ENCODE results near the gene MCU.

MCU gene

GRCh38 chr10:72855129-72855528 is 163.2 kb downstream of the MCU start:
- TF ChIP-seq GATA1 (IDR thresholded peaks at IDR 0.05; ENCODE audit: low read depth, low read length) (no peak), POLR2A (IDR thresholded peaks at IDR 0.05; ENCODE audit: low read length) (no peak)
- no peak for DNase-seq

DNA sequence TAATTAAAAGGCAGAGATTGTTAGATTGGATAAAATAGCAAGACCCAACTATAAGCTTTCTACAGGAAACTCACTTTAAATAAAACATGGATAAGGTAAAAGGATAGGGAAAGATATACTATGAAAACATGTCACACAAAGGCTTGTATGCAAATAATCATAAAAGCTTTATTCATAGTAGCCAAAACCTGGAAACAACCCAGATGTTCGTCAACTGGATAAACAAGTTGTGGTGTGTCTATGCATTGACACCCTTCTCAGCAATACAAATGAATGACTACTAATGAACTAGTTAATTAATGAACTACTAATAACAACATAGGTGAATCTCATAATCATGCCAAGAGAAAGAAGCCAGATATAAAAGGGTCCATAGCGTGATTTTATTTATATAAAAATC is 163.8 kb downstream of the MCU start:
- no peak for DNase-seq
- TF ChIP-seq GATA1 (IDR thresholded peaks at IDR 0.05; ENCODE audit: low read depth, low read length) (no peak), POLR2A (IDR thresholded peaks at IDR 0.05; ENCODE audit: low read length) (no peak)

DNA sequence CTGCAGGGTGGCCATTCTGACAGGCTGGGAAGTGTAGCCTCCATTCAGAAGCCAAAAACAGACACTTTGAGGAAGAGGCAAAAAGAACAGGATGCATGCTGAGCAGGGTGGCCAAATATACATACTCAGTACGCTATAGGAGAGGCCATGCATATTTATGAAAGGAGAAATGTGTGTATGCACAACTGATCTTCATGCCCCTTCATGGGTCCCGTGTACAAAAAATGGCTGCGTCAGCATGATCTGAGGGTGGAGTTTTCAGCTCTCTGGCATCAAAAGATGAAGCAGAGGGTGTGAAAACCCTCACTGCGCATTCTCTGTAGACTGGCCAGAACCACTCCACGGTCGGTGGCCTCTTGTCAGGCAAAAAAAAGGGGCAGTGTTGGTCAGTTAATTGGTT is 166.1 kb downstream of the MCU start:
- TF ChIP-seq GATA1 (IDR thresholded peaks at IDR 0.05; ENCODE audit: low read depth, low read length) = no peak
- no peak for TF ChIP-seq POLR2A (IDR thresholded peaks at IDR 0.05; ENCODE audit: low read length)
- DNase-seq = no peak

- no peak for DNase-seq
- TF ChIP-seq GATA1 (IDR thresholded peaks at IDR 0.05; ENCODE audit: low read depth, low read length) (no peak), POLR2A (IDR thresholded peaks at IDR 0.05; ENCODE audit: low read length) (no peak)
Measured at GRCh38 chr10:72862957-72863356, 171.0 kb downstream of the MCU start.

DNA sequence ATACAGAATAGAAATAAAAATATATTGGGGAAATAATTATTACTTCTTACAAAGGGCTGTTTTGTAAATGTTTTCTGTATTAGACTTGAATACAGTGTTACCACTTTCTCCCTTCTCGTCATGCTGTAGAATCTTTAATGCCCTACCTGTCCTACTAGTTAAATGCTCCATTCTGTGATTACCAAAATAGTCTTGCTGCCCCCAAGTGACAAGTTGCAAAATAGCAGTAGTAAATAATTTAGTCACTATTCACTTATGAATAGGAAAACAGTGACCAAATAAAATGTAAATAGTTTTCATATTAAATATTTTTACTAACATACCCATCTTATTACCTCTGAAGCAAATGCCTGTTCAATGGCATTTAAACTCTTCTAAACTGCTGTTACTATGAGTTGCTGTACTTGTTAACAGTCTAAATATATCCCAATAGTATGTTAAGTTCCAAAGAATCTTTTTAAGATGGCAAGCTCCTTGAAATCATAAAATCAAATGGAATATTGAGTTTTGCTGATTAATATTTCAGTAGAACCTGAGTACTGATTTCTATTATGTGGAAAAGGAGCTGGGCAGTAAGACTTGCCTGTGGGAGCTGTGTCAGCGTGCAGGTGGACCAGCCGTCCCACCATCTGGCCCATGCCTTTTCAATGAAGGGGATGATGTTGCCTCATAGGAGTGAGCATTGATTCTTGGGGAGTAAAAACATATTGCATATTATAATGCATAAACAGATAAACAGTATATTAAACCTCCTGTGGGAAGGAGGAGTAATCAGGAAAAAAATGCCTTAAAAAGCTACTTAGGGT is 183.5 kb downstream of the MCU start:
- TF ChIP-seq POLR2A (IDR thresholded peaks at IDR 0.05; ENCODE audit: low read length) = no peak
- no peak for TF ChIP-seq GATA1 (IDR thresholded peaks at IDR 0.05; ENCODE audit: low read depth, low read length)
- peak; percentile 41 to 65 for DNase-seq

GRCh38 chr10:72879245-72879644 is 187.3 kb downstream of the MCU start:
- no peak for TF ChIP-seq POLR2A (IDR thresholded peaks at IDR 0.05; ENCODE audit: low read length)
- TF ChIP-seq GATA1 (IDR thresholded peaks at IDR 0.05; ENCODE audit: low read depth, low read length) = no peak
- DNase-seq = no peak

- no peak for DNase-seq
- no peak for TF ChIP-seq POLR2A (IDR thresholded peaks at IDR 0.05; ENCODE audit: low read length)
- no peak for TF ChIP-seq GATA1 (IDR thresholded peaks at IDR 0.05; ENCODE audit: low read depth, low read length)
Measured at GRCh38 chr10:72881291-72881690, 189.3 kb downstream of the MCU start.

DNA sequence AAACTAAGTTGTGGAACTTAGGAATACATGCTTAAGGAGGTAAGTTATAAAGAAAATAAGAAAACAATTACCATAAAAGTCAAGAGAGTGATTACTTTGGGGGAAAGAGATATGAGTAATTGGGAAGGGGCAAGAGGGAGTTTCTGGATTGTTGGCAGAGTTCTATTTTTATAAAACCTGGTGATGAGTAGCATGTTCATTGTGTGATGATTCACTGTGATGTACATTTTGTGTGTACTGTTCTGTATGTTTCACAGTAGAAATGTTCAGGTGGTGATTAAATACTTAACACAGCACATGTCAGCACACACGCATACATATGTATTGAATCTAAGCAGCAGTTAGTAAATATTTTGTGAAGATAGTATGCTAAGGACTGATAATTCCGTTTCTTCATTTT is 191.9 kb downstream of the MCU start:
- no peak for DNase-seq
- TF ChIP-seq GATA1 (IDR thresholded peaks at IDR 0.05; ENCODE audit: low read depth, low read length) (no peak), POLR2A (IDR thresholded peaks at IDR 0.05; ENCODE audit: low read length) (no peak)

DNA sequence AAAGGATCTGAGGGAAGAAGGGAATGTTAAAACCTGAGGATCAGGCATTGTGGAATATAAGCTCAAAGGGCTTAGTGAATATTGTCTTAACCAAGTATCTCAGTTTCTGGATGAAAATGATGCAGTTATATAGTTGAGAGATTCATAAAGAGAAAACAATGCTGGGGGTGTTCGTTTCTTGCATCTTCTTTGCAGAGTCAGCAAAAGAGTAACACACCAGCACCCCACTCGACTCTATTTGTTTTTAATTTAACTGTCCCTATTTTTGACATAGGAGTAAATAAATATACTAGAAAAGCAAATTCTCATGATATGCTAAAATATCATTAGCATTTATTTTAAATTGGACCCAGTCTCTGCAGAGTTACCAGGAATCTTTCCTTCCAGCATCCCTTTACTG is 194.0 kb downstream of the MCU start:
- DNase-seq = no peak
- no peak for TF ChIP-seq GATA1 (IDR thresholded peaks at IDR 0.05; ENCODE audit: low read depth, low read length)

- DNase-seq = no peak
- TF ChIP-seq GATA1 (IDR thresholded peaks at IDR 0.05; ENCODE audit: low read depth, low read length) (no peak), POLR2A (IDR thresholded peaks at IDR 0.05; ENCODE audit: low read length) (no peak)
Measured at GRCh38 chr10:72886621-72887020, 194.7 kb downstream of the MCU start.

DNA sequence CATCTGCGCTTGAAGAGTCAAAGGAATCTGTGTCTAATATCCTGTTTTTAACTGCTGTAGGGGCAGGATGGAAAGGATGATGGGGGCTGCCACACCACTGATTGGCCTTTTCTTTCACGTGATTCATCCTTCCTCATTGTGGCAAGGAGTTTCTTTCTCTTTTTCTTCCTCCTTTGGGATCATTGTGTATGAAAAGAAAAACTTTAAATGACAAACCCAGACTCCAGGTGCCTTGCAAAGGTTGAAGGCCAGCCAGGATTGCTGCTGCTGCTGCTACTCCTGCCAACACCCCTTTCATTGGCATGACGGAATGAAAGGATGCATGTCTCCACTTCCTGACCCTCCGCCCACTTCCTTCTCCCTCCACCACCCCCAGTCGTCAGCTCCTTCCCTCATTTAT is 195.1 kb downstream of the MCU start:
- no peak for DNase-seq
- TF ChIP-seq POLR2A (IDR thresholded peaks at IDR 0.05; ENCODE audit: low read length) (no peak), GATA1 (IDR thresholded peaks at IDR 0.05; ENCODE audit: low read depth, low read length) (no peak)

- no peak for DNase-seq
- TF ChIP-seq GATA1 (IDR thresholded peaks at IDR 0.05; ENCODE audit: low read depth, low read length) = no peak
- no peak for TF ChIP-seq POLR2A (IDR thresholded peaks at IDR 0.05; ENCODE audit: low read length)
Measured at GRCh38 chr10:72888151-72888638, 196.3 kb downstream of the MCU start.

GRCh38 chr10:72889391-72889831 is 197.5 kb downstream of the MCU start:
- DNase-seq = no peak
- TF ChIP-seq POLR2A (IDR thresholded peaks at IDR 0.05; ENCODE audit: low read length) (no peak), GATA1 (IDR thresholded peaks at IDR 0.05; ENCODE audit: low read depth, low read length) (no peak)

- TF ChIP-seq POLR2A (IDR thresholded peaks at IDR 0.05; ENCODE audit: low read length) (no peak), GATA1 (IDR thresholded peaks at IDR 0.05; ENCODE audit: low read depth, low read length) (no peak)
- no peak for DNase-seq
Measured at GRCh38 chr10:72890086-72890485, 198.1 kb downstream of the MCU start.

DNA sequence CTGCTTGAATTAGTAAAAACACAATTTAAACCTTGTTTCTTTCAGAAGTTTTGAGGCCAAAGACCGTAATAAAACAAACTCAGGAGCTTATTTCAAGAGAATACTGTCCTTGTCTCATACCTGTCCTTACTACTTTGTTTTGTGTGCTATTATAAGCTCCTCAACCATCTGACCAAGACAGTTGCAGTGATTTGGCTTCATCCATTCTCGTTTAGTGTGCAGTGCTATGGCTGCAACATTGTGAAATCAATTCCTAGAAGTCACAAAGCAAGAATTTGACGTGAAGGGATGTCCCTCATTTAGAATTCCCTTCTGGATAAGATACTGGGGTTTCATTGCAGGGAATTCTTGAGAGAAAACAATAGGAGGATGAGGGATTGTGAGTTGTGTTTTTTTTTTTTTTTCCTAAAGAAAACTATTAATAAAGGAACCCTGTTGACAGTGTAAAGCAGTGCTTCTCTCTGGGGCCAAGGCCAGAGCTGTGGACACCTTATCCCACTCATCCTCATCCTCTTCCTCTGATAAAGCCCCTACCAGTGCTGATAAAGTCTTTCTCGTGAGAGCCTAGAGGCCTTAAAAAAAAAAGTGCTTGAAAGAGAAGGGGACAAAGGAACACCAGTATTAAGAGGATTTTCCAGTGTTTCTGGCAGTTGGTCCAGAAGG is 201.3 kb downstream of the MCU start, which contains the start of gene OIT3:
Gene OIT3, plus strand, starts transcription at position 604 of the 663 bp plus-strand sequence. CDS start 60 bp downstream, outside the sequence.
- DNase-seq = no peak
- TF ChIP-seq GATA1 (IDR thresholded peaks at IDR 0.05; ENCODE audit: low read depth, low read length) (no peak), POLR2A (IDR thresholded peaks at IDR 0.05; ENCODE audit: low read length) (no peak)
